WI38 (cell line): ENCODE data around the gene KIAA0825.

ENCODE experiments used
- H3K4me3 ChIP-seq: 2 replicates; pipeline ENCODE4 v1.5.1; 2011; ENCODE audit warnings: low read depth, mild to moderate bottlenecking, control low read depth, low read length
- TF ChIP-seq, protein P1 (sequence below): IDR thresholded peaks from 2 replicates; pipeline ENCODE4 v1.5.1; 2012; ENCODE audit warnings: low read depth, mild to moderate bottlenecking, control low read depth, low read length

KIAA0825 gene

DNA sequence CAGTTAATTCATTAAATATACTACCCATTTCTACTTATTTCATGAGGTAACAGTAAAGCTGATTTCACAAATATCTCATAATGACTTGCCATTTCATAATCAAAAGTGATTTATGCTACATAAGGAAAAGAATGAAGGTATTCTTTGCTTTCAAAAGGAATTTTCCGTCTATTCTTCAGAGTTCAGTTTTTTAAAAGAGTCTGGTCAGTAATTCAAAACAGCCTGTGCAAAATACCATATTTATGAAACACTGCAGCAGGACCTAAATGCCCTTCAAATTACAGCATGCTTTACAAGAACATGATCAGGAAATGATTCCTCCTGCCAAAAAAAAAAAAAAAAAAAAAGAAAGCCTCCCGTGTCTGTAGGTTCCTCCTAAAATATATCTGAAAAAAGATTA is 154.7 kb downstream of the KIAA0825 start:
- H3K4me3 ChIP-seq: no peak overlapping the region
- TF ChIP-seq, protein P1, sequence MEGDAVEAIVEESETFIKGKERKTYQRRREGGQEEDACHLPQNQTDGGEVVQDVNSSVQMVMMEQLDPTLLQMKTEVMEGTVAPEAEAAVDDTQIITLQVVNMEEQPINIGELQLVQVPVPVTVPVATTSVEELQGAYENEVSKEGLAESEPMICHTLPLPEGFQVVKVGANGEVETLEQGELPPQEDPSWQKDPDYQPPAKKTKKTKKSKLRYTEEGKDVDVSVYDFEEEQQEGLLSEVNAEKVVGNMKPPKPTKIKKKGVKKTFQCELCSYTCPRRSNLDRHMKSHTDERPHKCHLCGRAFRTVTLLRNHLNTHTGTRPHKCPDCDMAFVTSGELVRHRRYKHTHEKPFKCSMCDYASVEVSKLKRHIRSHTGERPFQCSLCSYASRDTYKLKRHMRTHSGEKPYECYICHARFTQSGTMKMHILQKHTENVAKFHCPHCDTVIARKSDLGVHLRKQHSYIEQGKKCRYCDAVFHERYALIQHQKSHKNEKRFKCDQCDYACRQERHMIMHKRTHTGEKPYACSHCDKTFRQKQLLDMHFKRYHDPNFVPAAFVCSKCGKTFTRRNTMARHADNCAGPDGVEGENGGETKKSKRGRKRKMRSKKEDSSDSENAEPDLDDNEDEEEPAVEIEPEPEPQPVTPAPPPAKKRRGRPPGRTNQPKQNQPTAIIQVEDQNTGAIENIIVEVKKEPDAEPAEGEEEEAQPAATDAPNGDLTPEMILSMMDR: no peak

DNA sequence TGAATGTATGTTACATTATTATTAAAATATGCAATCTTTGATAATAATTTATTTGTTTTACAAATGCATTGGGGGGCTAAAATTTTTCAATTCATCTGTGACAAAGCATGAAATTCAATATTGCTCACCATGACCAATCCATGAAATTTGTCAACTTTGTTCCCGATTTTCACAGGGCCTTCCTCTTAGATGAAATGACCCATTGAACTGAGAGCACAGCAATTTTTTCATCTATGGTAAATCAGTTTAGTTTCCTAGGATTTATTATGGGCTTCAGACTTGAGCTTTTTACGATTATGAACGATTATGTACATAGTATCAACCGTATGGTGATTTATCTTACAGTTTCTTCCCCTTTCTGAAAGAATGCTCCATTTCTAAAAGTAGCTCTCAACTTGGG is 157.3 kb downstream of the KIAA0825 start:
- no peak overlapping the region for H3K4me3 ChIP-seq
- TF ChIP-seq, protein P1: no peak

DNA sequence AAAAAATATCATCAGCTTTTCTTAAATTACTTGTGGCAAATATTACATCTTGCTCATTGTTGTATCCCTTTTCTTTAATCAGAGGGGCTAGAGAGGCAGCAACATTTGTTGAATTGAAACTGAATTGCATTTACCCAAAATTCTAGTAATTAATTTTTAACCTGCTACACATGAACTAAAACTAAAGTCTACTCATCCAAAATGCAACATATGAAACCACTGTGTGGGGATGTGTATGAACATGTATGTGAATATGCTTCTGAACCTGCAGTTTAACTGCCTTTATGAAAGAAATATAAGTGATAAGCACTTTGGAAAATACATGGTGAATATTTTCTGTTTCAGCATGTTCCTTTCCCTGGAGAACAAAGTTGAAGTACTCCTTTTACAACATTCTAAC is 158.5 kb downstream of the KIAA0825 start:
- TF ChIP-seq, protein P1: no peak
- no peak overlapping the region for H3K4me3 ChIP-seq

DNA sequence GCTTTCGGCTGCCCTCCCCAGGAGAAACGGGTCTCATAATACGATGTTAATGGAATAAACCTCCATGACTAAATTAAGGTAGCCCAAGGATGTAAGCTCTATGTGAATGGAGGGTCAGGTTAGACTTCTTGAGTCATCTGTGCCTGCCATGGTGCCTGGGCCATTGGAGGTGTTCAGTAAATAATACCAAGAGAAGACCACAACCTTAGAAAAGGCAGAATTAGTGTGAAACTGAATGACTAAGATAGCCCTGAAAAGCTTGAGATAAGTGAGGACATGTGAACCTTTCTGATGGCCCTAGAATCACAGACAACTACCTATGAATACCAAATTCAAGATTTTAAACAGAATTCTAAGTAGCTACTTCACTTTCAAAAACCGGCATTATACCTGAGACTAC is 160.6 kb downstream of the KIAA0825 start:
- TF ChIP-seq, protein P1: no peak
- H3K4me3 ChIP-seq: no peak overlapping the region

DNA sequence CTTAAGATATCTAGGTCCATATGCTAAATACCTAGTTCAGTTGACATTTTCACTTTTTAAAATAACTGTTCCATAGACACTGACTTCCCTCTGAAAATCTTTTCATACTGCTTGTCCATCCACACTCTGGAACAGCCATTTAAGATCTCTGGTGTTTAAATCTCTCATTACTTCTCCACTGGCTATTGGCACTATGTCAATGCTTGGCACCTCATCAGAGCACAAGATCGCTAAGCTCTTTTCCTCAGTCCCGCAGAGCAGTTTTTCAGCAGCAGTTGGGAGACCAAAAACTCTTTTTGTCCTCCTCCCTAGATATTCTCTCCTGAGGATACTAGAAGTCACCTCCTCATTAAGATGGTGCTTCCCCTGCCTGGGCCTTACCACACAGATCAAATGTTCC is 172.7 kb downstream of the KIAA0825 start:
- no peak overlapping the region for H3K4me3 ChIP-seq
- TF ChIP-seq, protein P1: no peak

DNA sequence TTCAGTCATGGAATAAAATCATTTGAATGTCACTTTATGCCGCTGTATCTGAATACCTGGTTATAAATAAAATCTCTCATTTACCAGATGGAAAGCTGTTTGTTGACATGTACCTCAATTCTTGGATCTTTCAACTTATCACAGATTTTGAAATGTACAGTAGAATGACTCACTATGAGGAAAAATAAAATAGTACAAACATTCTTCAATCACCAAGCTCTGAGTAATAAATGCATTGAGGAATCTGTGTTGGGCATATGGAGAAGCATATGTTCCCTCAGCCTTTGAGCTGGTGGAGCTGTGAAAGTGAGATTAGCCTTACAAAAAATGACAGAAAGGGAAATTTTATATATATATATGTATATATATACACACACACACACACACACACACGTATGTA is 175.4 kb downstream of the KIAA0825 start:
- TF ChIP-seq, protein P1: no peak
- no peak overlapping the region for H3K4me3 ChIP-seq

DNA sequence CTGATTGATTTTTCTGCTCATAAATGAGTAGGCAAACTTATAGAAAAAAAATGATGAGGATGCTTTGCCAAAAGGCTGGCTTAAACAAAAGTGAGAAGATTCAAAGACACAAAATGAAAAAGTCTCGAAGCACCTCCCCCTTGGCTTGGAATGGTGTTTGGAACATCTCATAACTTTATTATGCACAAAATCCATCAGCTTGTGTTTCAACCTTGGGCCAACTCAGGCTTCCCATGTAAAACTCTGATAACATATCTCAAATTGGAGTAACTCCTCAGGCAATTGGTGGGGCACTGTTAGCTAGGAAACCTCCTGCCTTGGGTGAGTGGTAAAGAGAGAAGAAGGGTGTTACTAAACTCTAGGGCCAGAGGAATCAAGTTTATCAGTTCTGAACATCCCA is 176.3 kb downstream of the KIAA0825 start:
- TF ChIP-seq, protein P1: no peak
- no peak overlapping the region for H3K4me3 ChIP-seq

DNA sequence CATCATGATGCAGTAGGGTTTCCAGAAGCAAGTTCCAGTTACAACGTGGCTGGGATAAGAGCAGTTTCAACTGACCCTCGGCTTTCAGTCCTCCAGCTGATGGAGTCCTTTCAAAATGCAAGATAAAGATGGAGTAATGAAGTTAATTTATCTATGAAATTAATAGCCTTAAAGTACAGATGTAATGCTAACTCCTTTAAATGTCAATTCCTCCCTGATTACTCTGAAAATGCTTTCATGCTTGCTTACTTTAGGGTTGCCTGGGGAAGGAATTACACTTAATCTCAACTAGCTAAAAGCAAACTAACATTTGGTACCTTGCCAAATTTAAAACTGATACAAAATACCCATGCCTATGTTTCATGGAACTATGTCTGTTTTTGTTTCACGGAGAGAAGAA is 178.4 kb downstream of the KIAA0825 start:
- H3K4me3 ChIP-seq: no peak overlapping the region
- TF ChIP-seq, protein P1: no peak
